GM21423 (cell line): ENCODE results near the gene TES.

Source experiments
- ATAC-seq: cut with Tn5 transposase; IDR thresholded peaks from one replicate; pipeline ENCODE4 v1.9.1; 2021; ENCODE audit warnings: mild to moderate bottlenecking, moderate library complexity; ENCODE audit not compliant: unreplicated experiment

Gene TES

DNA sequence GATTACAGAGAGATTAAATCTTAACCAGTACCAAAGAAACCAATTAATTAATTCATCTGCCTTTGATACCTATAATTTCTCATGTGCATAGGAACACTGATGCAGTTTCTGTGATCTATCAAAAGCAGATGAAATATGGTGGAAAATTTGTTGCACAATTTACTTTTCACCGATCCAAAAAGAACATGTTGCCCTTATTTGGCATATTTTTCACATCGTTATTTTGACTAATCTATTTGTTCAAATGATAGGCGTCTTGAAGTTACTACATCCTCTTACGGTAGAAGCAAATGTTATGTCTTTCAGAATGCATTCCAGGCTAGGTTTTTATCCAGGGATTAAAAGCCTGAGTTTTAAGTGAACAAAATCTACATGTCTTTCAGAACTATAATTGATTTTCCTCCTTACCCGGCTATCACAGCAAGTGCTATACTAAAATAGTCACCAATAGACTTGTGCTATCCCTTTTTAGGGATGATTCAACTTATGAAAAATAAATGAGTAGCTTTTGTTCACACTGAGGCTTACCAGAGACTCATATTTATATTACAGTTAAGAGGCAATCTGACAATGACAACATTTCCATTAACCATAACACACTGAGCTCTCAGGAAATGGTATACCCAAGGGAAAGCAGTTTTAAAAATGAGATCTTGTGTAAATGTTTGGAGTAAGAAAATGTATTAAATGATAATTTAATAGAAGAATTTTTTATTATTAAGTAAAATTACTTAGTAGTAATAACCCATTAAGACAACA, 16.8 kb upstream of the TES start:
- ATAC-seq = no peak

DNA sequence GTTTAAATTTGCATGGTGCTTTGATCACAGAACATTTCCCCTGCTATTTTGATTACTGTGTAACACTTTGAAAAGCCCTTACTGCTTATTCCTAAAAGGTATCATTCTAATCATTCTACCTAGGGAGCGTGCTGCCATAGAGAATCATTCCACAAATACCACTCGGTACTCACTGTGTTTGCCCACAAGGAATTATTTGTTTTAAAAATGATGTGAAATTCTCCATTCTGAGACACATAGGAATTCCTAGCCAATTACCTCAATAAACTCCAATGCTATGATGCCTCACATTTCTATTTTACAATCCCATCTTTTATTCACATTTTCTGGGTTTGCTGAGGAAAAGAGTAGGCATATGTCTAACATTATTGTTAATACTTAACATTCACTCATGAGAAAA, 16.2 kb upstream of the TES start:
- no peak for ATAC-seq

DNA sequence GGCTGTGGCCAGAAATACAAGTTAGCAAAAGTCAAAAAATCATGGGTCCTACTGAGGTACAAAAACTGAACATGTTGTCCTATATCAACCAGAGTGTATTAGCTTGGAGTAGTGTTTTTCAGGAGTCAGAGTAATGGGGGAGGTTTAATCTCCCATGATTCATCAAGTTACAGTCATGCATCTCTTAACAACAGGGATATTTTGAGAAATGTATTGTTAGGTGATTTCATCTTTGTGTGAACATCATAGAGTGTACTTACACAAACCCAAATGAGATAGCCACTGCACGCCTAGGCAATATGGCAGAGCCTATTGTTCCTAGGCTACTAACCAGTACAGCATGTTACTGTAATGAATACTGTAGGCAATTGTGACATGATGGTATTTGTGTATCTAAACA, 14.9 kb upstream of the TES start:
- ATAC-seq = no peak

DNA sequence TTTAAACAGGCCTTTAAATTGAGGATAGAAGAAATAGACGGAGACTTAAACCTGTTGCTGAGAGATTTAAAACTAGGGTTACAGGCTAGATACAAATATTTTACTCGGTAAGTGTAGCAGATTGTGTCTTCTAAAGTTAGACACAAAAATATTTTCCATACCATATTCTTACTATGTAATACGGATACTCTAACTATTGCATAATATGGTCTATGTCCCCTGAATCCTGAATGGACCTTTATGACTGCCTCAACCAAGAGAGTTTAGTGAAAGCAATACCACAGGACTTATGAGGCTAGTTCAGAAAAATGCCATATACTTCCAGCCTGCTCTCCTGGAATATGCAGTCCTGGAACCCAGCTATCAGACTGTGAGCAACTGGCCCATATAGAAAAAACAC, 13.4 kb upstream of the TES start:
- ATAC-seq = no peak

DNA sequence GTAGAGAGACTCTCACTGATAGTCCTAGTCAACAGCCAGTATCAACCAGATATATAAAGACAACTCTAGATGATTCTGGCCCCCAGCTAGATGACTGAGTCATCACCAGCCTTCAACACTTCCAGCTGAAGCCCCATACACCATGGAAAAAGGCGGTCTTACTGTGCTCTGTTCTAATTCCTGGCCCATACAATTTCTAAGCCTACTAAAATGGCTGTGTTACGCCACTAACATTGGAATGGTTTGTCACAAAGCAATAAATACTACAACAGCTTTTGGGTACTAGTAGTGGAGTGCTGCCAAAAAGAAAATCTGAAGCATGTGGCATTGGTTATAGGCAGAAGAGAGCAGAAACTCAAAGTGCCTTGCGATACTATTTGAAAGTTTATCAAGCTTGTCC, 13.0 kb upstream of the TES start:
- ATAC-seq = no peak

DNA sequence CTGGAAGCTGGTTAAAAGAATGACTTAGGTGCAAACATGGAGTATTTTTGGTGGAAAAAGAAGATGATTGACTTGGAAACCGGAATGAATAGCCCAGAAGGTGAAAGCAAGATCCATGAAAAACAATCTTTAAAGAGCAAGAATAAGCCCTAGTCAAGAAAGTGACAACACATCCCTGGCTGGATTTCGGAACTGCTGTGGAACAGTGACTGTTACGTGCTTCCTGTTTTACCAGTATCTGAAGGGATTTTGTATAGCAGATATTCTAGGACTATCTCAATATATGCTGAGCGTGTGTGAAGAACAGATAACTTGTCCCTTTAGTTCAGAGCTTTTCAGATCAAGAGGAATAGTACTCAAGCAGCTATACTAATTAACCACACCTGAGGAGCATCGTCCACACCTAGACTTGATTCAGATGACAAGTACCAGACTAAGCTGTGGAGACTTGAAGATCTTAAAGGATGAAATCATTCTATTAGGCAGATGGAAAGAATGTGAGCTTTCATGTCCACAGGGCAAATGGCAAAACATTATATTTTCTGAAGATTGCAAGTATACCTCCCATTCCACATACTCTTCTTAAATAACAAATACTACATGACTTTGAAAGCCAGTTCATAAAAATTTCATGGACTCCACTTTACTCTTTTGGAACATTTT, 11.5 kb upstream of the TES start:
- no peak for ATAC-seq

DNA sequence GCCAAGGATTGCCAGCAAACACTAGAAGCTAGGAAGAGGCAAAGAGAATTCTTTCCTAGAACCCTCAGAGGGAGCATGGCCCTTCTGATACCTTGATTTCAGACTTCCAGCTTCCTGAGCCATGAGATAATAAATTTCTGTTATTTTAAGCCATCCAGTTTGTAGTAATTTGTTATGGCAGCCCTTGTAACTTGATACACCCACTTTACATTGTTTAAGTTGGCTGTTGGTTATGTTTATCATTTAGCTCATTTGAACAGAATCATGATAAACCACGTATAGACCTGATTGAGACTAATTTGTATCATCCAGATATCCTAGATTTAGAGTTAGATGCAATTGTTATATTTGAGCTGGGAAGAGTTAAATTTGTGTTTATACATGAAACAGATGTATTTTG, 9.4 kb upstream of the TES start:
- no peak for ATAC-seq

DNA sequence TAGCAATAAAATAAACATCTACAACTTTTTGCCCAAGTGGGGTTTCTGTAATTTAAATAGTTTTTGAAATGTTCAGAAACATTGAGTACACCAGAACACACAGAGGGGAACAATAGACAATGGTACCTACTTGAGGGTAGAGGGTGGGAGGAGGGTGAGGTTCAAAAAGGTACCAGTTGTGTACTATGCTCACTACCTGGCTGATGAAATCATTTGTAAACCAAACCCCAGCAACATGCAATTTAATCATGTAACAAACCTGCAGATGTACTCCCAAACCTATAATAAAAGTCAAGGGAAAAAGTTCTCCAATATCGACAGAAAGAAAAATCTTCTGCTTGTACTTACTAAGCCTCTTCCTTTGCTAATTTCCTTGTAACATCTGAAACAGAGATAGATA, 4.2 kb upstream of the TES start:
- no peak for ATAC-seq

DNA sequence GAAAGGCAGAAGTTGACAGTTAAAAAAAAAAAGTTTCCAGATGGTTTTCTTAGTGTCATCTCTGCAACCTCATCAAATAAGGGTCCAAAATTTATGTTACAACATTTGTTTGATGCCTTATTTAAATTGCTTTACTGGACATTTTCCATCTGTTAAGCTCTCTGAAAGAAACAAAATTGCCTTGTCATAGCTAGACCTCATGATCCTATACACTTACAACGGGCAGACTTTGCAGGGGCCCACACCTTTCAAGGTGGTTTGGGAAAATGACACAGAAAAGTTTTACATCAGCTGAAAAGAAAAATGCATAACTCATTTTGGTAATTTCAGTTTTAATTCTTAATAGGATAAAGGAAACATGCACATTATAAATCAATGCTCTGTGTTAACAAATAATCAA, 1.4 kb upstream of the TES start:
- ATAC-seq = no peak

DNA sequence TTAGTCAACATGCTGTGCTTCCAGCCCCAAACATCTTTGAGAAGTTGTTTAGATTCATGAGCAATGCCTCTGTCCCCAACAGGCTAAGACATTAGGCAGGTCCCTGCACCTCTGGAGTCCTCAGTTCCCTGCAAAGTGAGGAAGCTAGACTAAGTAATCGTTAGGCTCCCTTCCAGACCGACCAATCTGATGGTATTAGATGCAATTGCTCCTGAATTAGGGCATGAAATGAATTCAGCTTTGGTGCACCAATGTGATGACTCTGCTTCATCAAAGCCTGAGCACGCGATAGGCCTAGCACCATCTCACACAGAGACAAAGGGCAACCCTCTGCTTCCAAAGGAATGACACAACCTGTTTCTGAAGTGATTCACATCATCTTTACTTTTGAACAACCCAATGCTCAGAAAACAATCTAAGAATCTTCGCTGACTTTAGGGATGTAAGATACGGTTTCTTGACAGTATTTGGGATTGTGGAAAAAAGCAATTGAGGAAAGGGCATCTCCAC, 723 bp upstream of the TES start:
- no peak for ATAC-seq

DNA sequence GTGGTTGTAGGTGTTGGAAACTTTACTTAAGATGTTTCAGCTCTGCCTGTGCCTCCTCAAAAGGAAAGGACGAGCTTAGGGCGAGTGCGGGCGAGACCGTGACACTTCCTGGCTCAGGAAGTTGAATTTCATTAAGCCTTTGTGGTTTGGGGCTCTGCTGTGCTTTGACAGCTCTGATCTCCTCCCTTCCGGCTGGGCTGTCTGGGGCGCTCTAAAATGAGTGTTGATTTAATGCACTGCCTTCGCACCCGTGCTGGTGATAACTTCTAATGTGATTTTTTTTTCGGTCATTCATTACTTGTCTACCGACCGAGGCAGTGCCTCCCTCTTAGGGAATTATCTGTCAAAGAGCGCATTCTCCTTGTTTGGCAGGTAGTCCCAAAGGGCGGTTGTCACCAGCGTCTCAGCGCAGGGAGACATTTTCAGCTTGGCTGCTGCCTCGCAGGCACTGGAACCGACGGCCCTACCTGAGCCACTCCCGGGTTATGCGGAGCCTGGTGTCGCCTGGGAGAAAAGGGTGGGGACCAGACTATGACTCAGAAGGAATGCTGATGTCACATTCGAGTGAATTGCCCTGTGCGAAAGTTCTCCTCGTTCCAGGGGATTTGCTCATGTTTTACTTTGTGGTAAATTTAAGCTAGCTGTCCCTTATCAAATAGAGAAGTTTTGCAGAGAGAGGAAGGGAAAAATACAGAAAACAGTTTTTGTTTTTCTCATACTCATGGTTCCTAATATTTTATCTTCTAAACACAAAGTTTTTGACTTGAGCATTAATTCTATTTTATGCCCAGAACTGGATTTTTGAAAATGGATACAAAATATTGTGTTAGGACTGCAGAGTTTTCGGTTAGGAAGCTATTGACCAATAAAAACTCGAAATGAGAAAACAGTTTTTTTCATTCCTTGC, 920 bp downstream of the TES start:
- peak; percentile 76 for ATAC-seq

DNA sequence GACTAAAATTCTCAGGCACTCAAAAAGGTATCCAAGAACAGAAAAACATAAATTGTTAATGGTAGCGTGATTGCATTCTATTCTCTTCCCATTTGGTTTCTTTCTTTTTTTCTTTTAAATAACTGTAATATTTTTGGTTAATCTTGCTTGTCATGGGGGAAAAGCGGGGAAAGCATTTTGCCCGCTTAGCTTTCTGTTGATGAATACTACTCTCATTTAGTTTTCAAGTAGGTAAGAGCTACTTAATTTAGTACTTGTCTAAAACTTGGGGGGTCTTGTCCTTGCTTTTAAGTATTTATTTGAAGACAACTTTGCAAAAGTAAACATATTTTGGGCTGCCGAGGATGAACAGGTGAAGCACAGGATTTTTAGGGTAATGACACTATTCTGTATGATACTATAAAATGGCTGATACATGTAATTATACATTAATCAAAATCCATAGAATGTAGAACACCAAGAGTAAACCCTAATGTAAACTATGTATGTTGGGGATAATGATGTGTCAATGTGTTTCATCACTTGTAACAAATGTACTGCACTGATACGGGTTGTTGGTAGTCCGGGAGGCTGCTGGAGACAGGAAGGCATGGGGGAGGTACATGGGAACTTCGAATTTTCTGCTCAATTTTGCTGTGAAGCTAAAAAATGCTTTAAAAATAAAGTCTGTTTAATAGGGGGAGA, 1.7 kb downstream of the TES start:
- no peak for ATAC-seq

DNA sequence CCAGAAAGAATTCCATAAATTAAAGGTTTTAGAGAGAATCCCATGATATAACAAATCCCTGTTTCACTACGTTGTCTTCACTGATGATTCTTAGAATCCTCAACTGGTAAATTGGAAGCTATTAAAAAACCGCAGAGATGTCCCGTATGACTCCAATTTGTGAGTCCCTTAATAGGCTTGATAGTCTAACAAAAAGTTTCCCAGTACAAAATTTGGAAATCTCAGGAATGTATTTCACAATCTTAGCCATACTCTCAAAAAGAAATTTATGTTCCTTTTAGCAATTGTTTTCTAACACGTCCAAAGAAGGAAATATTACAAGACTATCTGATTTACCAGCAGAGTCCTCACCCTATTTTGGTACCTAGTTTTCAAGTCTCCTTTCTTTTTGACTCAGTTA, 2.5 kb downstream of the TES start:
- ATAC-seq = no peak

DNA sequence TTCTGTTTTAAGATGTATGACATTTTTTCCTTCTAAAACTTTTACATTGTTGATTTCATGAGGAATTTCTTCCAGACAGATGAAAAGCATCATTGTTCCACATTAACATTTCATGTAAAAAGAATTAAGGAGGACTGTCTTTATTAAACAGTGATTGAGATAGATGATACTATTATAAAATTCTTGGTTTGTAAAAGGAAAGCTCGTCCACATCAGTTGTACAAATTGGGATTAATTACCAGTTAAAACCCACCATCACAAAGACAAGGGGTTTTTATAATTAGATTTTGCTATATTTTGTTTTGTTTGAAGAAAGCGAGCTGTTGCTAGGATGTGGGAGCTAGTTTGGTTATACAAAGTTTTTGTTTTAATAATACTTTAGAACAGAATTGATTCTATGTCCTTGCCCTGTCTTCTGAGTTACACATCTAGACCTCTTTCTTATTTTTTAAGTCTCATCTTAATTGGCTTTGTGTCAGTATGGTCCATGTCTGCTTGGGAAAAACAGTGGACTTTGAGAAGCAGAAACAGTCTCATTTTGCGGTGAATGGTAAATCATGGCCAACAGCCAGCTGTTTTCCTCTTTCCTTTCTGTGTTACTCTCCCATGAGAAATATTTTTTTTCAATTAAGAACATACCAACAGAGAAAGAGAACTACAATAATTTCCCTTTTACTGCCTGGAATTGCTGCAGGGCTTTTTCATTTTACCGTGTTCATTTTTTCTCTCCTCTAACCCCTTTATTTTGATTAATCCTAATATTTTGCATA, 3.2 kb downstream of the TES start:
- no peak for ATAC-seq

DNA sequence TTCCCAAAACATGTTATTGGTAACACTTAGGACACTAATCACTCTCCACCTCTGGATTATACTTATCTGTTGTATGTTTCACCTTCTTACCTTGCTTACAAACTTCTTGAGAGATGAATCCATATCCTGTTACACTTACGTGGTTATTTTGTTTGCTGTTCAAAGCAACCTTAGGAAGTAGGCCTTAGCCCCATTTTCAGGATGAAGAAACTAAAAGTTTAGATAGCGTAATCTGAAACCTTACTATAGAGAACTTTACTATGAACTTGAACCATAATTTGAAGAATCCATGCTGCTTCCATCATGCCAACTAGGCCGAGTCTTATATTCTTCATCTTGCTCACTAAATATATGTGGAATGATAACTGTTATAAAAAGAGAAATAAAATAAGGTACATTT, 4.6 kb downstream of the TES start:
- ATAC-seq = no peak

DNA sequence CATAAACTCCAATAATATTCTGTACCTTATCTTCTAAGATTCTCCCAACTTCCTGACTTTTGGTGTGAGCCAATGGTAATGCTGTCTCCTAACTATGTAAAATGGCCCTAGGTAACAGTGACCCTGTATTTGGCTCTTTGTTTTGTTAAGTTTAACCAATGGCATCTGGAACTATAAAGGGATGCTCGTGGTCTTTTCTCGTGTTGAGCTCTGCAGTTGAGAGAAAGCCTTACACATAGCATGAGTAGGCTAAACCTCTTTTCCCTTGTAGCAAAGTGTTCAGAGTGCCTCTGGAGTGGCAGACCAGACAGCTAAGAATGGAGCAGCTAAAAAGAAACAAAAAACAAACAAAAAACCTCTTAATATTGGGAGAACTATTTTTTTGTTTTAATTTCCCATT, 5.2 kb downstream of the TES start:
- ATAC-seq = no peak

DNA sequence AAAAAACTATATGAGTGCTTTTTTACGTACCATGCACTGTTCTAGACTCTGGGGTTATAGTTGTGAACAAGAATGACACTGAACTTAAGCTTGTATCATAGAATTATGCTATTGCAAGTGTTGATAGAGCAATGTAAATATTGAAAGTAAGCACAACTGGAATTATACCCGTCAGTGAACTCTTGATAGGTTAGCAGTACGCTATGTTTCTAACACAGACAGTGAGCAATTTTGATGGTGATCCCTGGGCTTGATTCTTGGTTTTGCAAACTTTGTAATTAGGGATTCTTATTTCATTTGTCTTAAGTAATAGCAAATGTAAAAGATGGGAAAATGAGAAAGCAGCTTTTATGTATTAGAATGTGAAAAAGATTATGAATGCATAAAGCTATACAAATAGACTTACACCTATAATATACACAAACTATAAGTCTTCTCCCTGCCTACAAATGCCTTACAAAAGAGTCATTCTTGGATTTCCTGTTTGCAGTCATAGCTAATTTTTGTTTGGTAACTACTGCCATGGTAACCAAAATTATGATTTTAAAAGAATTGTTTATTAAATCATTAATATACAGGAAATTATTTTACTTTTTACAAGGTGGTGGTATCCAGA, 6.7 kb downstream of the TES start:
- no peak for ATAC-seq

DNA sequence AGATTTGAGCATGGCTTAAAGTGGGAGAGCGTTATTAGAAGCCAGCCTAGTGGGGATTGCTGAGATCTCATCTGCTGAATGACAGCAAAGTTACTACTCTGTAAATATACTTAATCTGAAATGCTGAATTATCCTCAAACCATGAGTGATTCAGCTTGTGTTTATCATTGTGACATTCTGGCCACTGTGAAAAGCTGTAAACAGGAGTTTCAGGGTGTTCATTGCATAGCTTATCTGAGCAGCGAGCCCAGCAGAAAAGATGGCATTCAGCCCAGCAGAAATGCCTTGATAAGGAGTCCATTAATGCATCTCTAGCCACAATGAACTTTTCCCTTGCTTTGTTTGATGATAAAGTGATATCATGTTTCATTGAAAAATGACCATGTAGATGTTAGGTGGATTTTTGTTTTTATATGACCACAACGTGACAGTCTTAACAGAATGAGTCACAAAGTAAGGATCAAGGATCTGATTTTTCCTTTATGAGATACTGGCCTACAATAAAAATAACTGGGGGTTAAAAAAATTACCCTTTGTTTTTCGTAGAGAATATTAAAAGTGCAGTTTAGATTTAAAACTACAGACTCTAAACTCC, 7.8 kb downstream of the TES start:
- ATAC-seq = no peak

DNA sequence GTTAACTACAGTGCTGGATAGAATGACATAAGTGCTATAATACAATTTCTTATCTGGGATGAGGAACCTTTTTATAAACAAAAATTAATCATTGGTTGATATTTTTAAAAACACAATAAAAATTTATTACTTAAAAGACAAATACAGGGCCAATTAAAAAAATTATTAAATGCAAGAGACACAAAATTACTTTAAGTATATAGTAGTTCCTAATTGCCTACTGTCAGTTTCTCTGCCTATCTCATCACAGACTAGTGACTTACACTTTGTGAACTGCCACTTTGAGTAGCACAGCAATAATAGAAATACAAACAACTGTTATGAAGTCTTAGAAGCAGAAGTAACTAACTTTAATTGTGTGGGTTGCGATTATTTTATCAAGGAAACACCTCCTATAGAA, 8.4 kb downstream of the TES start:
- no peak for ATAC-seq
